ENCODE results near the gene NUCB2. TPM values are rescaled to one million over a fixed set of nuclear protein-coding genes. Genes with fewer than 3 reads are reported as not detected.

The NUCB2 gene
- total and polyA plus RNA-seq, 2 donors (not counting 1 experiment from before 2014, with no cell fraction given), result 164 to 176 TPM

DNA sequence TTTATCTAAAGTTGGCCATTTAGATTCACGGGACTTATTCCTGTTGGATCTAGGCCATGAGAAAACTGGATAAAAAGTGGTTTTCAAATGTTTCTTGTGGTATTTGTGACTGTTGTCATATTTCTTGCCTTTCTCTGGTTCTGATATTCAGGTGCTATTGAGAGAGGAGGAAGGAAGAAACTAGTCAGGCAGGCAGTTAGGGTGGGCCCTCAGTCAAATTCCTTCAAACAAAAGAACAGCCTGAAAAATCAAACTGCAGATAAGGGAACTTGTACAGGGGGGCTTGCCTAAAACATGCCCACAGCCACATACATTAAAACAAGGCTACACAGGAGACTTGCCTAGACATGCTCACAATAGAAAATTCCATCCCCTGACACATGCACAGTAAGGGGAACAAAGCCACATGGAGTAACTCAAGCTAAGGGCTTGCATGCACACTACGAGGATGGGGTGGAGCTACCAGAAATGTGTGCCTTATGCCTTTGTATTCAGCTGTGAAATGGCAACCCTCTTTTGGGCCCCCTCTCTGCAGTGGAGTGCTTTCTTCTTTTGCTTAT, 93.2 kb downstream of the NUCB2 start:
- Histone ChIP-seq H3K4me3 (replicated peaks in 1 of 4; ENCODE audit: control extremely low read depth in 1 of 4, insufficient read depth in 1 of 4, low read depth in 3 of 4, low read length in 4 of 4) (no peak overlapping the region), H3K79me2 (ENCODE audit: control insufficient read depth, insufficient read depth, low read length) (no peaks in the 10 kb centered on the region), H4K20me1 (ENCODE audit: control insufficient read depth, extremely low read depth, insufficient read depth, low read length) (no peaks in the 10 kb centered on the region), H3K9me3 (ENCODE audit: control insufficient read depth, insufficient read depth, low read depth, low read length) (peaks cover 9% of the 10 kb centered on the region), H3K4me2 (ENCODE audit: extremely low read depth, insufficient read depth, low read length) (no peak overlapping the region), H3K9ac (ENCODE audit: insufficient read depth, low read length) (no peak overlapping the region), H3K4me1 (ENCODE audit: control insufficient read depth, extremely low read depth, insufficient read depth, low read length) (no peaks in the 10 kb centered on the region), H3K27me3 (ENCODE audit: control insufficient read depth, insufficient read depth, low read length) (no peaks in the 10 kb centered on the region), H3K36me3 (ENCODE audit: control insufficient read depth, insufficient read depth, low read length) (no peaks in the 10 kb centered on the region), H2AFZ (ENCODE audit: low read length) (no peak overlapping the region), H3K27ac (ENCODE audit: insufficient read depth, low read length) (no peak overlapping the region)
- DNase-seq (ENCODE audit: low read depth in 2 of 2), result no peak
- TF ChIP-seq CTCF (conservative IDR thresholded peaks at IDR 0.05 in 1 of 2, IDR thresholded peaks at IDR 0.05 in 1 of 2; ENCODE audit: low read depth in 1 of 2, low read length in 2 of 2), result no peak
- no peak for TF ChIP-seq EZH2 (IDR thresholded peaks at IDR 0.05; ENCODE audit: low read length, missing control alignments)

- H3K27ac ChIP-seq (ENCODE audit: insufficient read depth, low read length), result no peak overlapping the region
- no peak overlapping the region for H3K4me2 ChIP-seq (ENCODE audit: extremely low read depth, insufficient read depth, low read length)
- H2AFZ ChIP-seq (ENCODE audit: low read length), result no peak overlapping the region
- peak; percentile 60 to 67 for DNase-seq (ENCODE audit: low read depth in 2 of 2)
- H3K9ac ChIP-seq (ENCODE audit: insufficient read depth, low read length), result no peak overlapping the region
- no peaks in the 10 kb centered on the region for H3K27me3 ChIP-seq (ENCODE audit: control insufficient read depth, insufficient read depth, low read length)
- H3K4me3 ChIP-seq (replicated peaks in 1 of 4; ENCODE audit: control extremely low read depth in 1 of 4, insufficient read depth in 1 of 4, low read depth in 3 of 4, low read length in 4 of 4), result no peak overlapping the region
- peaks cover 9% of the 10 kb centered on the region for H3K9me3 ChIP-seq (ENCODE audit: control insufficient read depth, insufficient read depth, low read depth, low read length)
- no peaks in the 10 kb centered on the region for H3K36me3 ChIP-seq (ENCODE audit: control insufficient read depth, insufficient read depth, low read length)
- H4K20me1 ChIP-seq (ENCODE audit: control insufficient read depth, extremely low read depth, insufficient read depth, low read length), result no peaks in the 10 kb centered on the region
- no peak for TF ChIP-seq CTCF (conservative IDR thresholded peaks at IDR 0.05 in 1 of 2, IDR thresholded peaks at IDR 0.05 in 1 of 2; ENCODE audit: low read depth in 1 of 2, low read length in 2 of 2)
- TF ChIP-seq EZH2 (IDR thresholded peaks at IDR 0.05; ENCODE audit: low read length, missing control alignments), result no peak
- no peaks in the 10 kb centered on the region for H3K4me1 ChIP-seq (ENCODE audit: control insufficient read depth, extremely low read depth, insufficient read depth, low read length)
- no peaks in the 10 kb centered on the region for H3K79me2 ChIP-seq (ENCODE audit: control insufficient read depth, insufficient read depth, low read length)
Observed at GRCh38 chr11:17371614-17372013, 95.1 kb downstream of the NUCB2 start.

DNA sequence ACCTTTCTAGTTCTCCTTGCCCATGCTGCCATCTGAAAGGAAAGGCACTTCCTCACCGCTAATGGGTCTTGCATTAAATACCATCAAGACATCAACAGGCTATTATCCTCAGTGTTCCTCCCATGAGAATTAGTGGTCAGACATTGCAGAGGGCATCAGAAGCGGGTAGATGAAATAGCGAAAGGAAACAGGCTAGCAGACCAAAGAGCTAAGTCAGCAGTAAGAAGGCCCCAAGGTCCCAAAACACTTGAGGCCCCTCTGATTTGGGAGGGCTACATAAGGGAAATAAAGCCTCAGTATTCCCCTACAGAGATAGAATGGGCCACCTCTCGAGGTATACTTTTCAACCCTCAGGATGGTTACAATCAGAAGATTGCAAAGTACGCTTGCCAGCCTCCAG, 99.0 kb downstream of the NUCB2 start:
- no peak overlapping the region for H3K4me2 ChIP-seq (ENCODE audit: extremely low read depth, insufficient read depth, low read length)

More for the DNA sequence above, 99.0 kb downstream of the NUCB2 start:
- Histone ChIP-seq H3K4me3 (replicated peaks in 1 of 4; ENCODE audit: control extremely low read depth in 1 of 4, insufficient read depth in 1 of 4, low read depth in 3 of 4, low read length in 4 of 4) (no peak overlapping the region), H3K36me3 (ENCODE audit: control insufficient read depth, insufficient read depth, low read length) (no peaks in the 10 kb centered on the region), H3K27me3 (ENCODE audit: control insufficient read depth, insufficient read depth, low read length) (no peaks in the 10 kb centered on the region), H3K79me2 (ENCODE audit: control insufficient read depth, insufficient read depth, low read length) (no peaks in the 10 kb centered on the region), H3K27ac (ENCODE audit: insufficient read depth, low read length) (no peak overlapping the region), H3K9ac (ENCODE audit: insufficient read depth, low read length) (no peak overlapping the region), H3K9me3 (ENCODE audit: control insufficient read depth, insufficient read depth, low read depth, low read length) (peaks cover 6% of the 10 kb centered on the region), H3K4me1 (ENCODE audit: control insufficient read depth, extremely low read depth, insufficient read depth, low read length) (no peaks in the 10 kb centered on the region), H2AFZ (ENCODE audit: low read length) (no peak overlapping the region), H4K20me1 (ENCODE audit: control insufficient read depth, extremely low read depth, insufficient read depth, low read length) (no peaks in the 10 kb centered on the region)
- no peak for TF ChIP-seq CTCF (conservative IDR thresholded peaks at IDR 0.05 in 1 of 2, IDR thresholded peaks at IDR 0.05 in 1 of 2; ENCODE audit: low read depth in 1 of 2, low read length in 2 of 2)
- no peak for TF ChIP-seq EZH2 (IDR thresholded peaks at IDR 0.05; ENCODE audit: low read length, missing control alignments)
- DNase-seq (ENCODE audit: low read depth in 2 of 2), result no peak
